ENCODE results near the gene TOP3A.

DNA sequence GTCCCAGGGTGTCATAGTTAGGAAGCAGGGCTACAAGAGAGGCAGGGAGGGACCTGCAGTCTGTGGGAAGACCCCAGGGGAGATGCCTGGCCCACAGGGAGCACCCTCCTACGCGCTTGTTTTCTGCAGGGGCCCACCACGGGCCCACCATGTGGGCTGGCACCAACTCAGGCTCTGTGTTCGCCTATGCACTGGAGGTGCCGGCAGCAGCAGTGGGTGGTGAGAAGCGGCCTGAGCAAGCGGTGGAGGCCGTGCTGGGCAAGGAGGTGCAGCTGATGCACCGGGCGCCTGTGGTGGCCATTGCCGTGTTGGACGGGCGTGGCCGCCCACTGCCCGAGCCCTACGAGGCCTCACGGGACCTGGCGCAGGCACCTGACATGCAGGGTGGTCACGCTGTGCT is 74.3 kb downstream of the TOP3A start:
- TF ChIP-seq, protein P1, sequence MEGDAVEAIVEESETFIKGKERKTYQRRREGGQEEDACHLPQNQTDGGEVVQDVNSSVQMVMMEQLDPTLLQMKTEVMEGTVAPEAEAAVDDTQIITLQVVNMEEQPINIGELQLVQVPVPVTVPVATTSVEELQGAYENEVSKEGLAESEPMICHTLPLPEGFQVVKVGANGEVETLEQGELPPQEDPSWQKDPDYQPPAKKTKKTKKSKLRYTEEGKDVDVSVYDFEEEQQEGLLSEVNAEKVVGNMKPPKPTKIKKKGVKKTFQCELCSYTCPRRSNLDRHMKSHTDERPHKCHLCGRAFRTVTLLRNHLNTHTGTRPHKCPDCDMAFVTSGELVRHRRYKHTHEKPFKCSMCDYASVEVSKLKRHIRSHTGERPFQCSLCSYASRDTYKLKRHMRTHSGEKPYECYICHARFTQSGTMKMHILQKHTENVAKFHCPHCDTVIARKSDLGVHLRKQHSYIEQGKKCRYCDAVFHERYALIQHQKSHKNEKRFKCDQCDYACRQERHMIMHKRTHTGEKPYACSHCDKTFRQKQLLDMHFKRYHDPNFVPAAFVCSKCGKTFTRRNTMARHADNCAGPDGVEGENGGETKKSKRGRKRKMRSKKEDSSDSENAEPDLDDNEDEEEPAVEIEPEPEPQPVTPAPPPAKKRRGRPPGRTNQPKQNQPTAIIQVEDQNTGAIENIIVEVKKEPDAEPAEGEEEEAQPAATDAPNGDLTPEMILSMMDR (conservative IDR thresholded peaks at IDR 0.05; ENCODE audit: low read depth, low read length): no peak
- TF ChIP-seq EZH2 (IDR thresholded peaks at IDR 0.05; ENCODE audit: borderline replicate concordance, low read depth, low read length, poor library complexity, severe bottlenecking): no peak

Measured in A673 (cell line).